Measurements from ENCODE around the gene IGSF8. TPM values are rescaled to one million over a fixed set of nuclear protein-coding genes. Genes with fewer than 3 reads are reported as not detected.

IGSF8 gene
- total and polyA plus RNA-seq, 2 of the 8 experiments (the other 6 are each of a cell fraction or from before 2014, with no cell fraction given): 69.6 to 132 TPM

GRCh38 chr1:160091666-160092223 is 6.7 kb downstream of the IGSF8 start (continued):
- TF ChIP-seq CTBP2 (IDR thresholded peaks at IDR 0.05; ENCODE audit: borderline replicate concordance, insufficient read depth, insufficient read length, low read length): no peak
- TF ChIP-seq PHF8 (conservative IDR thresholded peaks at IDR 0.05; ENCODE audit: low read depth, low read length): no peak

Data from H1 (cell line).